Measurements from ENCODE around the gene KLHL29. TPM values are rescaled to one million over a fixed set of nuclear protein-coding genes. Genes with fewer than 3 reads are reported as not detected.

KLHL29 gene
- total RNA-seq, 1 experiment from 2014 or later = 16.7 TPM

DNA sequence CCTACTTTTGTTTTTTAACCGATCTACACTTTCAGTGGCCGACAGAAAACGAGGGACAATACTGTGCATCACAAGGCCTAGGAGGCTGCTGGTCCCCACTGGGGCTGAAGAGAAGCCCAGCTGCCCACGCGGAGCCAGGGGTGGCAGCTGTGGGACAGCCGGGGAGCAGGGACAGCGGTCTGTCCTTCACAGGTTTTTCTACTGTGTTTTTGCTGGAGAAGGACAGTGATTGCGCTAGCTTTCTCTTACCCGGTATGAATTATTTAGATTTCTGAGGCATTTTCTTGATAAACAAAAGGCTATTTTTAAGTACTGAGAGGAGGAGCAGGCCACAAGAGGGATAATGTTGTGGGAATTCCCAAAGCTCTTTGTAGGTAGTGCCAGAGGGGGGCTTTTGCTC lies 322.1 kb downstream of the KLHL29 start:
- Histone ChIP-seq H3K4me1 (ENCODE audit: control insufficient read depth in 1 of 2, insufficient read depth in 2 of 2, low read length in 2 of 2) (no peaks in the 10 kb centered on the region), H3K36me3 (ENCODE audit: control insufficient read depth in 1 of 2, insufficient read depth in 2 of 2, low read length in 2 of 2) (no peaks in the 10 kb centered on the region), H3K27ac (ENCODE audit: low read depth, low read length) (no peak overlapping the region), H2AFZ (ENCODE audit: low read depth, low read length, poor library complexity, severe bottlenecking) (no peak overlapping the region), H3K4me2 (ENCODE audit: low read length) (no peak overlapping the region), H4K20me1 (ENCODE audit: insufficient read depth) (no peaks in the 10 kb centered on the region), H3K9me2 (ENCODE audit: insufficient read depth) (no peaks in the 10 kb centered on the region), H3K9me3 (ENCODE audit: control insufficient read depth in 1 of 2, insufficient read depth in 1 of 2, low read depth in 1 of 2, low read length in 2 of 2) (no peaks in the 10 kb centered on the region), H3K9ac (ENCODE audit: low read length) (no peak overlapping the region), H3K4me3 (replicated peaks in 1 of 2; ENCODE audit: low read depth in 1 of 2, low read length in 2 of 2) (no peak overlapping the region), H3K27me3 (ENCODE audit: insufficient read depth, low read length) (no peaks in the 10 kb centered on the region), H3K79me2 (ENCODE audit: insufficient read depth, low read length) (no peaks in the 10 kb centered on the region)
- RAD21 ChIA-PET (ENCODE audit: low non-redundant PET in 1 of 2, low total read pairs in 2 of 2, uncharacterized antibody in 2 of 2, unreplicated experiment in 2 of 2) = no interaction called here
- no TSS peak for BruUV-seq (replicated peaks)
- POLR2A ChIA-PET = no interaction called here
- CTCF ChIA-PET = no interaction called here
- DNase-seq (ENCODE audit: low read depth, low spot score) (no peak), ATAC-seq (no peak)
- TF ChIP-seq YY1 (IDR thresholded peaks at IDR 0.05; ENCODE audit: extremely low read depth, insufficient replicate concordance, low read depth, low read length) (no peak), RAD21 (IDR thresholded peaks at IDR 0.05; ENCODE audit: low read depth) (no peak), TCF7L2 (IDR thresholded peaks at IDR 0.05; ENCODE audit: borderline replicate concordance, extremely low read depth, insufficient read depth, insufficient read length) (no peak), POLR2A (IDR thresholded peaks at IDR 0.05; ENCODE audit: borderline replicate concordance, extremely low read depth, insufficient read depth, insufficient read length) (no peak), SP1 (IDR thresholded peaks at IDR 0.05; ENCODE audit: low read depth) (no peak), FOSL1 (IDR thresholded peaks at IDR 0.05; ENCODE audit: low read depth) (no peak), ELF1 (IDR thresholded peaks at IDR 0.05; ENCODE audit: borderline replicate concordance, low read depth) (no peak)
- TF ChIP-seq, protein P1, sequence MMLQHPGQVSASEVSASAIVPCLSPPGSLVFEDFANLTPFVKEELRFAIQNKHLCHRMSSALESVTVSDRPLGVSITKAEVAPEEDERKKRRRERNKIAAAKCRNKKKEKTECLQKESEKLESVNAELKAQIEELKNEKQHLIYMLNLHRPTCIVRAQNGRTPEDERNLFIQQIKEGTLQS (IDR thresholded peaks at IDR 0.05) = no peak
- TF ChIP-seq, protein P2, sequence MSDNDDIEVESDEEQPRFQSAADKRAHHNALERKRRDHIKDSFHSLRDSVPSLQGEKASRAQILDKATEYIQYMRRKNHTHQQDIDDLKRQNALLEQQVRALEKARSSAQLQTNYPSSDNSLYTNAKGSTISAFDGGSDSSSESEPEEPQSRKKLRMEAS (IDR thresholded peaks at IDR 0.05) = no peak
- intact Hi-C loops (cut with micrococcal nuclease) = no loop called here

DNA sequence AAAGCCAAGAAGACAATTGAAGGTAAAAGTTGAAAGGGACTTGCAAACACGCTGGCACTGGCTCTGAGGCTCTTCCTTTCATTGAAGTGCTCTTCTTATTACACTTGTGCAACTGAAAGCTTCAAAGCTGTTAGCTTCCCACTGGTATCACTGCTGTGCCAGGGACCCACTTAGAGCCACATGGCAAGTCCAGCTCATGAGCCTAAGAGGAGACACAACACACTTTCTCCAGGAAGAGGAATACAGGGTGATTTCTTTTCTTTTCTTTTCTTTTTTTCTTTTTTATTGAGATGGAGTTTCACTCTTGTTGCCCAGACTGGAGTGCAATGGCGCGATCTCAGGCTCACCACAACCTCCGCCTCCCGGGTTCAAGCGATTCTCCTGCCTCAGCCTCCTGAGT lies 323.8 kb downstream of the KLHL29 start:
- no peaks in the 10 kb centered on the region for H3K79me2 ChIP-seq (ENCODE audit: insufficient read depth, low read length)
- no peaks in the 10 kb centered on the region for H3K27me3 ChIP-seq (ENCODE audit: insufficient read depth, low read length)
- intact Hi-C loops (cut with micrococcal nuclease) = no loop called here
- no peak overlapping the region for H3K27ac ChIP-seq (ENCODE audit: low read depth, low read length)
- RAD21 ChIA-PET (ENCODE audit: low non-redundant PET in 1 of 2, low total read pairs in 2 of 2, uncharacterized antibody in 2 of 2, unreplicated experiment in 2 of 2) = no interaction called here
- H3K4me2 ChIP-seq (ENCODE audit: low read length) = no peak overlapping the region
- BruUV-seq (replicated peaks) = no TSS peak
- POLR2A ChIA-PET = no interaction called here
- no peaks in the 10 kb centered on the region for H3K4me1 ChIP-seq (ENCODE audit: control insufficient read depth in 1 of 2, insufficient read depth in 2 of 2, low read length in 2 of 2)
- no peak overlapping the region for H3K4me3 ChIP-seq (replicated peaks in 1 of 2; ENCODE audit: low read depth in 1 of 2, low read length in 2 of 2)
- H3K36me3 ChIP-seq (ENCODE audit: control insufficient read depth in 1 of 2, insufficient read depth in 2 of 2, low read length in 2 of 2) = no peaks in the 10 kb centered on the region
- no peaks in the 10 kb centered on the region for H3K9me2 ChIP-seq (ENCODE audit: insufficient read depth)
- no peak overlapping the region for H2AFZ ChIP-seq (ENCODE audit: low read depth, low read length, poor library complexity, severe bottlenecking)
- DNase-seq (ENCODE audit: low read depth, low spot score) = no peak
- CTCF ChIA-PET = no interaction called here
- no peak overlapping the region for H3K9ac ChIP-seq (ENCODE audit: low read length)
- no peak for ATAC-seq
- TF ChIP-seq, protein P3, sequence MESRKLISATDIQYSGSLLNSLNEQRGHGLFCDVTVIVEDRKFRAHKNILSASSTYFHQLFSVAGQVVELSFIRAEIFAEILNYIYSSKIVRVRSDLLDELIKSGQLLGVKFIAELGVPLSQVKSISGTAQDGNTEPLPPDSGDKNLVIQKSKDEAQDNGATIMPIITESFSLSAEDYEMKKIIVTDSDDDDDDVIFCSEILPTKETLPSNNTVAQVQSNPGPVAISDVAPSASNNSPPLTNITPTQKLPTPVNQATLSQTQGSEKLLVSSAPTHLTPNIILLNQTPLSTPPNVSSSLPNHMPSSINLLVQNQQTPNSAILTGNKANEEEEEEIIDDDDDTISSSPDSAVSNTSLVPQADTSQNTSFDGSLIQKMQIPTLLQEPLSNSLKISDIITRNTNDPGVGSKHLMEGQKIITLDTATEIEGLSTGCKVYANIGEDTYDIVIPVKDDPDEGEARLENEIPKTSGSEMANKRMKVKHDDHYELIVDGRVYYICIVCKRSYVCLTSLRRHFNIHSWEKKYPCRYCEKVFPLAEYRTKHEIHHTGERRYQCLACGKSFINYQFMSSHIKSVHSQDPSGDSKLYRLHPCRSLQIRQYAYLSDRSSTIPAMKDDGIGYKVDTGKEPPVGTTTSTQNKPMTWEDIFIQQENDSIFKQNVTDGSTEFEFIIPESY (IDR thresholded peaks at IDR 0.05; ENCODE audit: extremely low read depth, insufficient replicate concordance, low read length) = no peak
- no peaks in the 10 kb centered on the region for H4K20me1 ChIP-seq (ENCODE audit: insufficient read depth)
- no peaks in the 10 kb centered on the region for H3K9me3 ChIP-seq (ENCODE audit: control insufficient read depth in 1 of 2, insufficient read depth in 1 of 2, low read depth in 1 of 2, low read length in 2 of 2)
